Neural progenitor cell (in vitro differentiated cells): ENCODE results near the gene TPD52L2.

Experiments used
- CTCF ChIP-seq: fragments of 200-600 bp; sonication (generic); IDR thresholded peaks from 2 replicates; pipeline ENCODE4 v1.5.1; 2017; ENCODE audit warnings: antibody characterized with exemption, mild to moderate bottlenecking
- EZH2 ChIP-seq: fragments of 200-600 bp; sonication (generic); IDR thresholded peaks from 2 replicates; pipeline ENCODE4 v1.6.1; 2017; ENCODE audit warnings: antibody characterized with exemption, mild to moderate bottlenecking, moderate library complexity

DNA sequence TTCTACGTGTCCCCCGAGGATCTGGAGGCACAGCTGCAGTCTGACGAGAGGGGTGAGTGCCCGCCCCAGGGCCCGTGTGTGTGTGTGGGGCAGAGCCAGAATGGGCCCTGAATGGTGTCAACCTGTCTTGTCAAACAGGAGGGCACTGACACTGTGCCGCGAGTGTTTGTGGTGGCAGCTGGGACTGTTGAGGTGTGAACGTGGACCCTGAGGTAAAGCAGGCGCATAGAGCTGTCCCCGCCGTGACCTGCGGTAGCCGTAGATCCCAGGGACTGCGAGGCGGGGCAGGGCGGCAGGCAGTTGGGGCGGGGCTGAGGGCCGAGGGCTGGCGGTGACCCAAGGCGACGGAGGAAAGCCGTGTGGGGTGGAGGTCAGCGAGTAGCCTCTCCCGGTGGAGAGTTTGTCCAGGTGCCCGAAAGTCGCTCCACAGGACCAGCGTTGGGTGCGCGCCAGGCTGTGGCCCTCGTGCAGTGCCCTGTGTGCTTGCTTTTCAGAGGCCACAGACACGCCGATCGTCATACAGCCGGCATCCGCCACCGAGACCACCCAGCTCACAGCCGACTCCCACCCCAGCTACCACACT, 66.0 kb downstream of the TPD52L2 start:
- TF ChIP-seq CTCF: no peak
- no peak for TF ChIP-seq EZH2
